GM23248 (cell line): ENCODE data around the gene SSRP1. TPM values are rescaled to one million over a fixed set of nuclear protein-coding genes. Genes with fewer than 3 reads are reported as not detected.

Experiments used
- DNase-seq: peaks from one replicate; pipeline ENCODE4 v3.0.0-alpha.2; 2015
- H2AFZ ChIP-seq: fragments of 200-600 bp; sonication (generic); 2 replicates; pipeline ENCODE4 v1.6.1; 2016; ENCODE audit warnings: antibody characterized with exemption
- H3F3A ChIP-seq: fragments of 200-600 bp; sonication (generic); 2 replicates; pipeline ENCODE4 v1.6.1; 2016; ENCODE audit warnings: mild to moderate bottlenecking, antibody characterized with exemption, mixed run types; ENCODE audit not compliant: insufficient read depth
- H3K27ac ChIP-seq: fragments of 200-600 bp; sonication (generic); 2 replicates; pipeline ENCODE4 v1.5.1; 2016; ENCODE audit warnings: mild to moderate bottlenecking
- H3K27me3 ChIP-seq: fragments of 200-600 bp; sonication (generic); replicated peaks from 2 replicates; pipeline ENCODE4 v1.6.1; 2016; ENCODE audit warnings: mild to moderate bottlenecking; ENCODE audit not compliant: insufficient read depth
- H3K36me3 ChIP-seq: fragments of 200-600 bp; sonication (generic); 2 replicates; pipeline ENCODE4 v1.6.1; 2016; ENCODE audit warnings: low read depth, mild to moderate bottlenecking
- H3K4me1 ChIP-seq: fragments of 200-600 bp; sonication (generic); 2 replicates; pipeline ENCODE4 v1.6.1; 2016; ENCODE audit warnings: mild to moderate bottlenecking; ENCODE audit not compliant: insufficient read depth
- H3K4me2 ChIP-seq: fragments of 200-600 bp; sonication (generic); one replicate; pipeline ENCODE4 v1.6.1; 2016; ENCODE audit warnings: mild to moderate bottlenecking; ENCODE audit not compliant: unreplicated experiment
- H3K4me3 ChIP-seq: fragments of 200-600 bp; sonication (generic); 2 replicates; pipeline ENCODE4 v1.5.1; 2016; ENCODE audit warnings: mild to moderate bottlenecking
- H3K79me2 ChIP-seq: fragments of 200-600 bp; sonication (generic); 2 replicates; pipeline ENCODE4 v1.6.1; 2016; ENCODE audit warnings: mild to moderate bottlenecking; ENCODE audit not compliant: insufficient read depth
- H3K9ac ChIP-seq: fragments of 200-600 bp; sonication (generic); 2 replicates; pipeline ENCODE4 v1.6.1; 2016; ENCODE audit warnings: mild to moderate bottlenecking
- H3K9me2 ChIP-seq: fragments of 200-600 bp; sonication (generic); 2 replicates; pipeline ENCODE4 v1.6.1; 2016; ENCODE audit warnings: mixed run types, mild to moderate bottlenecking, moderate library complexity; ENCODE audit not compliant: insufficient read depth
- H3K9me3 ChIP-seq: fragments of 200-600 bp; sonication (generic); one replicate; pipeline ENCODE4 v1.6.1; 2017; ENCODE audit warnings: low read depth
- H4K20me1 ChIP-seq: fragments of 200-600 bp; sonication (generic); 2 replicates; pipeline ENCODE4 v1.6.0; 2016; ENCODE audit not compliant: insufficient read depth
- EZH2 ChIP-seq: fragments of 200-600 bp; sonication (generic); IDR thresholded peaks from 2 replicates; pipeline ENCODE4 v1.6.1; 2018; ENCODE audit warnings: antibody characterized with exemption, mild to moderate bottlenecking; ENCODE audit not compliant: insufficient read depth, poor library complexity, severe bottlenecking
- EZH2phosphoT487 ChIP-seq: fragments of 200-600 bp; sonication (generic); IDR thresholded peaks from 2 replicates; pipeline ENCODE4 v1.6.1; 2018; ENCODE audit warnings: antibody characterized with exemption, moderate library complexity, mild to moderate bottlenecking, low read depth; ENCODE audit not compliant: insufficient read depth
- WGBS, 2 experiments: methylation state at CpG; one replicate each; pipeline ENCODE4 v1.1.6; 2015 to 2017; ENCODE audit warnings: low lambda C conversion rate in 2 of 2, low coverage in 1 of 2; ENCODE audit errors: missing lambda C conversion rate in 2 of 2; 5-methylcytosine and 5-hydroxymethylcytosine counted together
- in situ Hi-C: fragments of 300-500 bp; cut with MboI; formaldehyde crosslinking; loops from 2 replicates; pipeline ENCODE4 v1.15.0; 2020
- polyA plus RNA-seq: library from polyadenylated mRNA; unstranded; fragments of >200 nt; fragmentation: Nextera tagmentation; extraction: Ambion mirVana; gene quantifications from 2 replicates; pipeline ENCODE4 v1.2.1, GENCODE V29; 2016
- total RNA-seq: library from RNA; depleted of rRNA; stranded (reverse); fragments of >200 nt; shearing (Covaris generic); gene quantifications from 2 replicates; pipeline ENCODE4 v1.2.3, GENCODE V29; 2014

The SSRP1 gene
- total and polyA plus RNA-seq, 2 experiments from 2014 or later: 29.3 to 76.2 TPM

DNA sequence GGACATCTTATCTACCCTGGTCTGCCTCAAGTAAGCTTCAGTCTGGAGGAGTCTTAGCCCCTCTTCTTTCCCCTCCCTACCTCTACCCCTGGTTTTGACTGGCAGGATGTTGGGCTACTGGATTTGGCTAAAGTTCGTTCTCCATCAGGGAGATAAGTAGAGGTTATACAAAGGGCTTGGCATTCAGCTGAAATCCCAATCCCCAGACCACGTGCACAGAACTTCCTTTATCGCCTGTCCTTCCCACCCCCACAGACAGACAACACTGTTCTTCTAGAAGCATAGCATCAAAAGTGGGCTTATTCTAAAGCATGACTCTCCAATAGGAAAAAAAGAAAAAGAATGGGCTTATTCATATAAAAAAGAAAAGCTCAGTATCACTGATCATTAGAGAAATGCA, 37.5 kb upstream of the SSRP1 start:
- Histone ChIP-seq H2AFZ (no peak overlapping the region), H3K9me2 (no peaks in the 10 kb centered on the region), H3K36me3 (no peaks in the 10 kb centered on the region), H3F3A (no peaks in the 10 kb centered on the region), H3K27me3 (no peaks in the 10 kb centered on the region), H3K9me3 (no peaks in the 10 kb centered on the region), H3K4me1 (peaks cover 7% of the 10 kb centered on the region; the same call in 1 of the 2 replicates), H3K79me2 (no peaks in the 10 kb centered on the region), H3K27ac (no peak overlapping the region), H4K20me1 (no peaks in the 10 kb centered on the region), H3K9ac (no peak overlapping the region), H3K4me2 (no peak overlapping the region), H3K4me3 (no peak overlapping the region)
- WGBS, 2 experiments: 62 to 83% methylated on average over 3 of the region's 3 CpGs
- DNase-seq: no peak
- TF ChIP-seq EZH2 (no peak), EZH2phosphoT487 (no peak)
- in situ Hi-C loops: no loop called here

DNA sequence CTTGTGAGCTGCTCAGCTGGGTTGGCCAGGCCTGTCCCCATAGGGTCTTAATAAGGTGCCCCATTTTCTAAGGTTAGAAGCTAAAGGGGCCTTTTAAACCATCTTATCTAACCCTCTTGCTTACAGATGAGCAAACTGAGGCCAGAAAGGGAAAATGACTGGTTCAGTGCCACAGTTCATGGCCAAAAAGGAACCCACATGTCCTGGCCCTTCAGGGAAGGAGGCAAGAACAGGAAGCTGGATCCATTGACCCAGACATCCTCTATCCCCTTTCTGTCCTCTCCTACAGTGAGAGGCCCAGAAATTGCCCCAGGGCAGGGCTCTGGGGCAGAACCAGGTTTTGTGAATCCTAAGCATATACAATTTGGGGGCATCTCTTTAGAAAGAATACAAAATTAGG, 35.2 kb upstream of the SSRP1 start:
- peaks cover 7% of the 10 kb centered on the region; the same call in 1 of the 2 replicates for H3K4me1 ChIP-seq
- in situ Hi-C loops: no loop called here
- H3K4me3 ChIP-seq: no peak overlapping the region
- H3K79me2 ChIP-seq: no peaks in the 10 kb centered on the region
- no peaks in the 10 kb centered on the region for H3K9me2 ChIP-seq
- H3K27ac ChIP-seq: no peak overlapping the region
- peak overlapping the region; percentile 25; the same call in 1 of the 2 replicates for H2AFZ ChIP-seq
- H3K9me3 ChIP-seq: no peaks in the 10 kb centered on the region
- no peaks in the 10 kb centered on the region for H3F3A ChIP-seq
- H3K9ac ChIP-seq: no peak overlapping the region
- H3K36me3 ChIP-seq: no peaks in the 10 kb centered on the region
- no peaks in the 10 kb centered on the region for H3K27me3 ChIP-seq
- no peak overlapping the region for H3K4me2 ChIP-seq
- H4K20me1 ChIP-seq: no peaks in the 10 kb centered on the region
- no peak for DNase-seq
- TF ChIP-seq EZH2phosphoT487 (no peak), EZH2 (no peak)

DNA sequence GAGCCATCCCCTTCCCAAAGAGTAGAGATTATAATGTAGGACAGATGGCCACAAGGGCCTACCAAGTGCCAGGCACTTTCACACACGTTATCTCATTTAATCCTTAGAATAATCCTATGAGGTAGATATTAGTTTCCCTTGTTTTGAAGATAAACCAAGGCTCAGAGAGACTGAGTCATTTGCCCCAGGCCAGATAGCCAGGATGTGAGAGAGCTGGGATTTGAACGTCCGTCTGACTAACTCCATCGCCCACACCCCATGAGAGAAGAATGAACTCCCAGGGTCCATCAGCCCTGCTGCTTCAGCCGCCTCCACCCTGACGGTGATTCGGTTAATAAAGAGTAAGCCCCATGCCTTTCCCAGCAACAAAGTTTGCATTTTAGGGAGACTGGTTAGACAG, 34.6 kb upstream of the SSRP1 start:
- H3K9me2 ChIP-seq: no peaks in the 10 kb centered on the region
- no peaks in the 10 kb centered on the region for H3K79me2 ChIP-seq
- no peaks in the 10 kb centered on the region for H4K20me1 ChIP-seq
- H3F3A ChIP-seq: no peaks in the 10 kb centered on the region
- in situ Hi-C loops: no loop called here
- WGBS, 2 experiments: 15 to 19% methylated on average over 7 of the region's 7 CpGs
- no peak overlapping the region for H3K4me3 ChIP-seq
- no peak overlapping the region for H3K4me2 ChIP-seq
- DNase-seq: peak; percentile 91
- H3K36me3 ChIP-seq: no peaks in the 10 kb centered on the region
- H3K27ac ChIP-seq: peak overlapping the region; percentile 58
- H3K9ac ChIP-seq: 0 out of 2 replicates have a peak overlapping the region, but pooled peaks have one; percentile 19
- H3K9me3 ChIP-seq: no peaks in the 10 kb centered on the region
- H3K4me1 ChIP-seq: peaks cover 7% of the 10 kb centered on the region; the same call in 1 of the 2 replicates
- H3K27me3 ChIP-seq: no peaks in the 10 kb centered on the region
- peak overlapping the region; percentile 25 for H2AFZ ChIP-seq
- TF ChIP-seq EZH2: no peak
- no peak for TF ChIP-seq EZH2phosphoT487

DNA sequence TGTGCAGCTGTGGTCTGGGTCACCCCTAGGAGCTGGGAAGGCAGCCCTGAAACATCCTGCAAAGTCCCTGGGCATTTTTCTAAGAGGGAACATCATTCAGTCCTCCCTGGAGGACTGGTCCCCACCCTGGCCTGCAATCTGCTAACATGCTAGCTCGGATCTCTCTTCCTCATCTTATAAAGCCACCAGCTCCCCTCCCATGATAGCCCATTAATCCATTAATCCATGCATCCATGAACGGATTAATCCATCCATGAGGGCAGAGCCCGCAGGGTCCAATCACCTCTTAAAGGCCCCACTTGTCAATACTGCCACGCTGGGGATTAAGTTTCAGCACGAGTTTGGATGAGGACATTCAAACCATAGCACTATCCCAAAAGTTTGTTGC, 33.1 kb upstream of the SSRP1 start:
- TF ChIP-seq EZH2 (no peak), EZH2phosphoT487 (no peak)
- 59 to 60% methylated on average over 5 of the region's 5 CpGs for WGBS, 2 experiments
- no peak overlapping the region for H2AFZ ChIP-seq

More for the DNA sequence above, 33.1 kb upstream of the SSRP1 start:
- no peaks in the 10 kb centered on the region for H4K20me1 ChIP-seq
- H3K36me3 ChIP-seq: no peaks in the 10 kb centered on the region
- no peaks in the 10 kb centered on the region for H3F3A ChIP-seq
- in situ Hi-C loops: no loop called here
- H3K27me3 ChIP-seq: no peaks in the 10 kb centered on the region
- no peak for DNase-seq
- H3K27ac ChIP-seq: no peak overlapping the region
- H3K9me2 ChIP-seq: no peaks in the 10 kb centered on the region
- no peak overlapping the region for H3K4me2 ChIP-seq
- no peaks in the 10 kb centered on the region for H3K9me3 ChIP-seq
- peaks cover 7% of the 10 kb centered on the region; the same call in 1 of the 2 replicates for H3K4me1 ChIP-seq
- no peak overlapping the region for H3K9ac ChIP-seq
- no peaks in the 10 kb centered on the region for H3K79me2 ChIP-seq
- no peak overlapping the region for H3K4me3 ChIP-seq
